ENCODE measurements around the gene CD47.

CD47 gene

DNA sequence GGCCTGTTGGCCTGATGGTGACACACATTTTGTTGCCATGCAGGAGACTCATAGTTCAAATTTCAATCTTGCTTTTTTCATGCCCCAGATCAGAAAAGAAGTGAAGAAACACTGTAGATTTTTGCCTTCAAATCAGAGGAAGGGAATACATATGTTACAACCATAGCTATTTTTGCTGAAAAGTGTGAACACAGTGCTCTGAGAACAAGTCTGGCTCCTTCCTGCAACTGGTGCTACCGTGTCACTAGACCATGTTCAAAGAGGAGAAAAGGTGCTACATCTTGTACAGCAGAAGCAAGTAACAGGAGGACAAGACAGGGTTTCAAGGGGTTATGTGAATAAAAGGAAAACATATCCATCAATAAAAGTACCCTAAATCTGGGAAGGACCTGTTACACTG is 44.6 kb downstream of the CD47 start:
- no peak for DNase-seq

DNA sequence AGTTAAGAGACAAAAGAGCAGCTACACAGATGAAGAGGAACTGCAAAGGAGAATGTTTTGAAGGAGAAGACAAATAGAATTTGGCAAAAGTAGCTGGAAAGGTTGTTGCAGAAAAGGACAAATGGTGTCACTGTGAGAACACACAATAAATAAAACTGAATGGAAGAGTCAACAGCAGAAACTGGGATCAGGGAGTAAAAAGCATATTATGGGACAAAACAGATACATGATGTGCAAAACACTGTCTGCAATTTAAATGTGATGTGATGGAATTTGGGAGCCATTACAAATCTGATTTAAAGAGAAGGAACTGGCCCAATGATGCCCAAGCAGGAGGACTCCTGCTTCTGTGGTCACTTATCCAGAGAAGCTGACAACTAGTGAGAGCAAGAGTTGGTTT is 46.1 kb downstream of the CD47 start:
- no peak for DNase-seq

DNA sequence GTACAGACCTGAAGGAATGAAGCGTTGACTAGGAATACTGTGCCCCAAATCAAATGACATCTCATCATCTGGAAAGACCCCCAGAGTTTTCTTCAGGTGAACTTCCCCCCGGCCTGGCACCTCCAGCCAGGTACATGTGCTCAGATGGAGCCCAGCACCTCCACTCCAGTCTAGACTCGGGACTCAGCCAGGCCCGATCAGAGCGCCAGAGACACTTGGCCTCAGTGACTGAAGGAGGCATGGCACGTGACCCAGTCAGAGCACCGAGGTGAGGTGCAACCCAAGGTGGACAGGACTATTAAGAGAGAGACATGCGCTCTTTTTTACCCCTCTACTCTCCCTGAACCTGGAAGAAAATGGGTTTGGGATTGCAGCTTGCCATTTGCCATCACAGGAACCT is 48.5 kb downstream of the CD47 start:
- DNase-seq, result no peak

DNA sequence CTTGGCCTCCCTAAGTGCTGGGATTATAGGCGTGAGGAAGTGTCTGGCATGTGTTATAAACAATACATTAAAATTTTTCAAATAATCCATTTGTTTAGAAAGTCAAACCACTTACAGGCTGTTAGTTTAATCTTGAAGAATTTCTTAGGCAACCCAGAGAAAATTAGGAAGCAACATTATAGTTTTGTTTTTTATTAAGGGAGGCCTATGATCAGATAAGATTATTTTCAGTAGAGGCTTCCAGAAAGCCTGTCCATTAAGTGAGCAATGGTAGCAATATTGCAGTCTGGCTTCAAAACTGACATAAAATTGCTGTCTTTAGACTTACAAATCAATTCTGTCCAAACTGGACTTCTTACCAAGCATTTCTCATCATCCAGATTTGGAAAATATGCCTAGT is 49.6 kb downstream of the CD47 start:
- no peak for DNase-seq

DNA sequence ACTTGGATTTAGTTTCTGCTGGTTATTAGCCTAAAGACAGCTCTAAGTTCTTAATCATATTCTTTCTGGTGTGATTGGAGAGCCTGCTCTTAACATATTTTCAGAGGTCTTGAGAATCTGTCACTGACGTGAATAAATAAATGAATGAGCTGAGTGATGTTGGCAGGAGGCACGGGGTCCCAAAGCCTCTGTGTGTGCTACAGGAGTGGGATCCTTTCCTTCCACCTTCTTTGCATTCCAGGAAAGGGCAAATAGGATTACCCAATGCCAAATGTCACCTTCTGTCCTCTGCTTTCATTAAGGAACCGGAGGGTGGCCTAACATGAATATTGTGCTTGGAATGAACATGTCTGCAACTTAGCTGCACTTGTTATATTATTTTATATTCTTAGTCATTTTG is 53.1 kb downstream of the CD47 start:
- DNase-seq, result no peak

DNA sequence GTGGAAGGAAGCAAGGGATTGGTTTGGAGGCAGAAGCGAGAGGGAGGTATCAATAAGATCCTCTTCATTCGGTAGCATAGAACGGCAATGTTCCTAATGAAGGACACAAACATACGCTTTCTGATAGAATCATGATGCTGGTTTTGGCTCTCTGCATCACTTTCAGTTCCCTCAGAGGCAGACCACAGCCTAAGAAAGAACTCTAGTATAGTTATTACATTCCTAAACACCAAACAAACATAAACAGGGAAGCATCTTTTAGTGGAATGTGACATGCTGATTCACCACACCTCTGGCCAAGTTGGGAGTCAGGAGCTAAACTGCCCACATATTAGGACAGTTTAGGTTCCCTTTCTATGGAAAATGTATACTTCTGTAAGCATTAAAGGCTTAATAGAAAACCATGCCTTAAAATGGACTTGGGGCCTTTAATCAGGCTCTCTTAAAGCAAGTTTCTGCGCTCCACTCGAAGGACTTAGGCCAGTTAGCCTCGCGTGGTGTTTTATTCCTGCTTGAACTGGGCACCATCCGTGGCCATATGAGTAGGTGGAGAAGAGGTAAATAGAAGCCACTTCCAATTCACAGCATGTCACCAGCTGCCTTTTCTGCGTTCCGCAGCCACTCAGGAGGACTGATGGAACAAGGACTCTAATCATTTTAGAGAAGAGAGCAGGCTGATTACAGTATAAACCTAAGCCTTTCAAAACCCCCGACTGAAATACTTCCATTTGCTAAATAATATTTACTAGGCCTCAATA is 53.7 kb downstream of the CD47 start:
- no peak for DNase-seq

DNA sequence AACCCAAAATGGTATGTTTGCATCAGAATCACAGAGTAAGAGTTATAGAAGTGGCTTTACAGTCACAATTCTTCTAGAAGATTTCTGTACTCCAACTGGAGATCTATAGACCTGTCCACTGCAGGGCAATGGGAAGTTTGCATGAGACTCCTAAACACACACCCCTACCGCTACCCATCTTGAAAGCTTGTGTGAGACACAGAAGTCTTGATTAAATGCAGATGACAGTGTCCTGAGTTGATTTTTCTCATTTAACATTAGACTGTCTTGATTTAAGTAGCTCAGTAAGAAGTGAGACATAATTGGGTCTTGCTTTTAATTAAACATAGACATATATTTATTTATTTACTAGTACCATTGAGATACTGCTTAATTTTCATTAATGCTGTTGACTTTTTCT is 54.4 kb downstream of the CD47 start:
- no peak for DNase-seq

DNA sequence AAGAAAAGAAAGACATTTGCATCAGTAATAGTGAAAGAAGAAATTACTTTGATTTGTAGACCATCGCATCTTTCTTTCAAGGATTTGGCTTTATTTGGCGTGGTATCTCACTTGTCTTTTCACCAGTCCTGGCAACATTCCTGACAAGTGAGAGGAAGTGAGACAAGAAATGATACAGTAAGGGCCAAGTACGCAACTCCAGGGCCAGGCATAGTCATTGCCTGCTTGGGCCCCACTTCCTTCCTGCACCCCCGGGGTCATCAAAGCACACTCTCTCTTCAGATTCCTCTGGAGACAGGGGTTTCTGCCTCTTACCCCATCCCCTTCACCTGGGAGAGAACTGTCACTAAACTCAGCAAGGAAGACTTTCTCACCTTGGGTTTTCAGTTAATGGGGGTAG is 55.1 kb downstream of the CD47 start:
- no peak for DNase-seq

DNA sequence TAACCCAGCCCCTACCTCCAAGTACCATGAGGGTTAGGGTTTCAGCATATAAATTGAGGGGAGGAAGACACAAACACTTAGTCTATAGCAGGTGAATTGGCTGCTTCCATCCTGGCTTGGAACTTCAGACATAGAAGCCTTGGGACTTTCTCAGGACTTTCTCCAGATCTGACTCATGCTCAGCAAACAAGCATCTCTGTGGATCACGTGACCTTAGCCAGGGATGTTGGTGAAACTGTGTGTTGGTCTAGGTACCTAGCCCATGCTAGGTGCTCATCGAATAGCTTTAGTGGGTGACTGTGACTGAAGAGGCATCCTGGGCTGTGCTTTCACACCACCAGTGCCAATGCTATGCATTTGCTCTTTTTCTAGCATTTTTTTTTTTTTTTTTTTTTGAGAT is 58.9 kb downstream of the CD47 start:
- no peak for DNase-seq

DNA sequence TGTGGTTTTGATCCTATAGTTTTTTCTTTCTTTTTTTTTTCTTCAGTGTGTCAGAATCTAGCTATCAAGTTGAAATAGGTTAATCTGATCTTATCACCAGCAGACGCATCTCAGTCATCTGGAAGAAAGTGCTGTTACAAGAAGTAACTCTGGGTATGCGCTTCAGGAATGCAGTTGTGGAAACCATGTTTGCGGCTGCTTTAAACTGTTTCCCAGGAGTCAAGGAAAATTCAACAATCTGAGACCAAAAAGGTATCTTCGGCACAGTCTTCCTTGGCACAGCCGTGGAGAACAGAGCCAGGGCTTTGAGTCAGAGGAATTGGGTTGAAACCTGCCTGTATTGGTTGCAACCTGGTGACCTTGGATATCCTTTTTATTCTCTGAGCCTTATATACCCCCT is 59.9 kb downstream of the CD47 start:
- DNase-seq, result no peak

DNA sequence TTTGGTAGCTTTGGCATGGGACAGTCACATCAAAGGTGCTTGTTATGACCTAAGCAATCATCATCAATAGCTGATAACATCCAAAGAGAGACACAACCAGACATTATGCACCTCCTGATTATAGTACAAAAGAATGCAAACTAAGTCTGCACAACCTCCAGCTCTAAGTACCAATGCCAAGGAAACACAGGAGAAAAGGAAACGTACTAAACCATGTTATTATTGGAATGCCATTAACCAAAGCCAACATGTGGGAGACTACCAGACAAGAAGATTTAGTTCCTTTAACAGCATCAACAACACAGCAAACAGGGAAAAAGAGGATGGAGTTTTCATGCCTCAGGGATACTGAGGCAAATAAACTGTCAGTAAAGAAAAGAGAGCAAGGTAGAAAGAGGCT is 61.4 kb downstream of the CD47 start:
- DNase-seq, result no peak

DNA sequence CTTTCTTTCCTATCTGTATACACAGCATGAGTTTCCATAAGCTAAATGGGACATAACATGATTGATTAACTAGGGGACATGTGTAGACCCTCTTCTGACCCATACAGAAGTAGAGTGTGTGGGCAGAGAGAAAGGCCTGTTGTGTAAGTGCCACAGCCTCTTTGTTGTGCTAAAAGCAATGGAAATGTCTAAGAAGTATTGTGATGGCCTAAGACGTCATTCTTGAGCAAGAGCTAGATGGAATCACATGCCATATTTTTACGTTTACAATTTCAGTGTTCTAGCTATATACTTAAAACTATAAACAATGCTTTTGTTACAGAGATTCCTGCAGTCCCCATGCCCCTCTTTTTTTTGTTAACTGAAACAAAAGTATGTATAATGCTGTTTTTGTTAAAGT is 61.9 kb downstream of the CD47 start:
- no peak for DNase-seq

DNA sequence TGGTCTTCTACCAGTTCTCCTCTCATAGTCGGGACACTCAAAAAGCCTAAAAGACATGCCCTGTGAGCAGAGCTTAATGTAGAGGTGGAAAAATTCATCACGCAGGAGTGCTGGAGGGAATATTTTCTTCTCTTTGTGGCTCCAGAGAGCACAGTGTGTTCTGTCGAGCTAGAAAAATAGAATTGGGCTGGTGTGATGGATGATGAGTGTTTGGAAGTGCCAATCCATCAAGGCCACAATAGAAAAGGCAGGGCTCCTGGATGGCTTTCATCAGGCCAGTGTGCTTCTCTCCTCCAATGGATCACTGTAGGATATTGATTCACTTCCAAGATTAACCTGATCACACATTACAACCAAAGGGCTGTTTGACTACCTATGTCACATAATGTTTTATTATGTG is 65.7 kb downstream of the CD47 start:
- DNase-seq, result no peak

DNA sequence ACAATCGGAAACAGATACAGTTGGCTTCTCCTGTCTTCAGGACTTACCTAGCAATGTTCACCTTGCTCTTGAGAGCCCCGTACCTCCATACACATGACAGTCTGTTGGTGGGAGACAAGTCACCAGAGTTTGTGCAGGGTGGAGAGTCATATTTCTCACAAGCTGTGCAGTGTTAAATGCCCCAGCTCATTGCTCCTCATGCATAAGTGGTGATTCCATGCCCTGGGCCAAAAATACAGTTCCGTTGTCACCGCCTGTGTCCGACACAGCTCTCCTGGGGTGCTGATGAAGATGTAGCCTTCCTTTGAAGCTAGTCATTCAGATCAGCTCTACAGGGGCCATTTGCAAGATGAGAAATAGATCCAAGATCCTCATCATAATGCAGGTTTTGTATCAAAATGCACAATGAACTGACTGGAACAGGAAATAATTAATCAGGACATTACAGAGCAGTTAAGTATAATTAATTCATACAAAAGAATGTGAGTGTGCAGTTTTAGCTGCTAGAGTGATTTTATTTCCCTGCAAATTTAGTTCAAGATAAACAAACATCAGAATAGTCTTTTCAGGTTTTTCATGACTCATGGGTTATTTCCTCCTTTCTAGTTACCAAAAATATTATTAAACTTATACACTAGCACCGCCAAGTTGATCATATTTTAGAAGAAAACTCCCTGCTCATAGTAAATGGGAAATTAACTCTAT is 66.5 kb downstream of the CD47 start:
- DNase-seq, result no peak

DNA sequence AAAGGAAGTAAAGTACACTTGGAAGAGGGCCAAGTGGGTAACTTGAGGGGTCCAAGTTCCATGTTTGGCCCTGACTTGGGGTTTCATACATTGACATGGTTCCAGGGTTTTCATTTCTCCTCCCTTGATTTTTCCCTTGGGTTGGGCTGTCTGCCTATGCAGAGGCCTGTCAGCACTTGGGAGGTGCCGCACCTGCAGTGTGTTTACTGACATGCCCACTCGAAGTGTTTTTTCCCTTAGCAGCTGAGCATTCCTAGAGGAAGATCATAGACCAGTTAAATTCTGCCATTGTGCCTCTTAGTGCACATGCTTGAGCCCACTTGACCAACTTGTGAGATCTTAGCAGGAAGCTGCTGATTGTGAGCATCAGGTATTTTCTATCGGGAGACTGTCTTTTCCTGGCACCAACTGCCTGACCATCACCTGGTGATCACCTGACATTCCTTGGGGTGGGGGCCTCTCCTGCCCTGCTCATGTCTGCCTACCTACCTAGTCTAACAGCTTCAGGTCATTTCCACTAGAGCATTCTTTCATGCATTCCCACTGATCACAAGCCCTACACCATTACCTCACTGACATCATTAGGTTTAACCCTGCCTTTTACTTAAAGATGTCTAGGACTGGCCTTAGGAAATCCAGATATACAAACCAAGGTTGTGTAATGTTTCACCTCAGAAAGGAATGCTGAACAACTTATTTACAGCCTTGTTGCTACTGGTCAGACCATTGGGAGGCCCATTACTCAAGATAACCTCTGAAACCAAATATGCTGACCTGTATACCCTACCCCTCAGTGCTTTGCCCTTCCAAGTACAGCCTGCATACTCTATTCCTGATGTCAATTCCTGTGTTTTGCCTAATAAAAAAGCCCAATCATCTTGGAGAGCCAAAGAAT is 68.3 kb downstream of the CD47 start:
- no peak for DNase-seq

DNA sequence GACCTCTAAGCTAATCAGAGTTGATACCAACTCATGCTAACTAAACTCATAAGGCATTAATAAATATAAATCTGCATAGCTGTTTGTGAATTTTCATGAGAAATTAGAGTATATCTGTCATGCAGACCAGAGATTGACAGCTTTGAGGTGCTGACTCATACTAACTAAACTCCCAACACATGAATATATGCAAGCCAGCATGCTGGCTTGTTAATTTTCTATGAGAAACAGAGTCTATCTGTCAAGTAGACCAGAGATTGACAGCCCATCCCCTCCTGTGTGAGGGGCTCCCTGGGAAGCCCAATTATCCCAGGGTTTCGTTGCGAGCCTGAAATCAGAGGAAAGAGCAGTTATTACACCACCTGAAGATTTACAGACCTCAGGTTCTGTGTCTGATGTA is 69.3 kb downstream of the CD47 start:
- no peak for DNase-seq

DNA sequence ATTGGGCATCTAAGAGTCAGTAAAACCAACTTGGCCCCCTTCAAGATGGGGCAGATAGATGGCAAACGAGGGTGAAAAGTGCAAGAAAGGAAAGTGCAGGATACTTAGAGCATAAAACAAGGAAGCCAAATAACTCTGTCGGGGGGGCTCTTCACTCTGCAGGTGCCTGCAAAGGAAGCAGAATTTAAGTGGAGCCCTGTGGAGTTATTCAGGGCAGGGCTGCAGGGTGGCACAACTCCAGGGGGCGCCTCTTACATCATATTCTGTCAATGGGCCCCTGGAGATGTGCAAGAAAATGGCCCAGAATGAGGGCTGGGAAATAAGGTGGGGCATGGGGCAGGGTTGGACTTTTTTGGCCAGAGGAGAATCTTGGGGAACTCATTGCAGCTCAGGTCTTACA is 69.7 kb downstream of the CD47 start:
- no peak for DNase-seq

DNA sequence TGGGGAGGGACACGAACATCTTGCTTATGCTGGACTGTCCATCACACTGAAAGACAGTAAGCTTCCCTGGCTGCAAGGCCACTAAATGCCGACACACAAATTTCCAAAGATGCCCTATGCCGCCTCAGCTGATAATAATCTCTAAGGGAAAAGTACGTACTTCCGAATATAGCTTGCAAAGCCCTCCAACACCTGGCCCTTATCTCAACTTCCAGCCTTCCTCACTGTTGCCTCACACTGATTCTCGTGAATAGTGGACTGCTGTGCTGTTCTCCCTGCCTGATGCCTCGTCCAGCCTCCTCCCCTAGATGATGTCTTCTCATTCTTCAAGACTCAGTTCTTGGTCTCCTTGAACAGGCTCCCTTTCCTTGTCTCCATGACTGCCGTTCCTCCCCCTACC is 72.3 kb downstream of the CD47 start:
- DNase-seq, result no peak

DNA sequence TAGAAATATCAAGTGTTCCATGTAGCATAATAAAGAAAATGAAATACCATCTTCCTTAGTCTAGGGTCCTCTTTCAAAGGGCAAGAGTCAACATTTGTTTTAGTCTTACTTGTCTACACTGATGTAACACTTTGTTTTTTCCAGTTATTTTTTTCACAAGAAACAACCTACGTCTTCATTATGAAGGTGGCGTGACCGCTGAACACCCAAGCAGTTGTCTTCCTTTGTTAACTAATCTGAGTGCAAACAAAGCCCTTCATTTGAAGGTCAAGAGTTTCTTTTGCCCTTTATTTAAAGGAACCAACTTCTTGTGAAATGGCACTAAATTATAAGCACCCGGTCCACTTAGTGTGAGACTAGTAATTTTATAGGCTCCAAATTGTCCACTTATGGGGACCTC is 73.2 kb downstream of the CD47 start:
- no peak for DNase-seq

DNA sequence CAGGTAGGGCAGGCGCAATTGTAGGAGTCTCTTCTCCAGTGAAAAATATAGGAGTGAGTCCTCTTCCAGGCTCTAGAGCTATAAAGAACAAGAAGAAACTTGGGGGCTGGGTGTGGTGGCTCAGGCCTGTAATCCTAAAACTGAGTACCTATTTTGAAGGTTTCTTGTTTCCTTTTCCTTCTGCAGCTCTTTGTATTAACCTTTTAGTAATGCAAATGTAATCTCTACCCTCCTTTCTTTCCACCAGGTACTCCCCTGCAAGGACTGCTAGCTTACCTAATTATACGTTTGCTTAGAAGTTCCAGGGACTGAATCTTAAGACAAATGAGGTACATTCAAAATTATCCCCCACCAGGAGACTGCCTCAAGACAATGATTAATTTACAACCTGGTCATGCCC is 75.9 kb downstream of the CD47 start:
- DNase-seq, result no peak

DNA sequence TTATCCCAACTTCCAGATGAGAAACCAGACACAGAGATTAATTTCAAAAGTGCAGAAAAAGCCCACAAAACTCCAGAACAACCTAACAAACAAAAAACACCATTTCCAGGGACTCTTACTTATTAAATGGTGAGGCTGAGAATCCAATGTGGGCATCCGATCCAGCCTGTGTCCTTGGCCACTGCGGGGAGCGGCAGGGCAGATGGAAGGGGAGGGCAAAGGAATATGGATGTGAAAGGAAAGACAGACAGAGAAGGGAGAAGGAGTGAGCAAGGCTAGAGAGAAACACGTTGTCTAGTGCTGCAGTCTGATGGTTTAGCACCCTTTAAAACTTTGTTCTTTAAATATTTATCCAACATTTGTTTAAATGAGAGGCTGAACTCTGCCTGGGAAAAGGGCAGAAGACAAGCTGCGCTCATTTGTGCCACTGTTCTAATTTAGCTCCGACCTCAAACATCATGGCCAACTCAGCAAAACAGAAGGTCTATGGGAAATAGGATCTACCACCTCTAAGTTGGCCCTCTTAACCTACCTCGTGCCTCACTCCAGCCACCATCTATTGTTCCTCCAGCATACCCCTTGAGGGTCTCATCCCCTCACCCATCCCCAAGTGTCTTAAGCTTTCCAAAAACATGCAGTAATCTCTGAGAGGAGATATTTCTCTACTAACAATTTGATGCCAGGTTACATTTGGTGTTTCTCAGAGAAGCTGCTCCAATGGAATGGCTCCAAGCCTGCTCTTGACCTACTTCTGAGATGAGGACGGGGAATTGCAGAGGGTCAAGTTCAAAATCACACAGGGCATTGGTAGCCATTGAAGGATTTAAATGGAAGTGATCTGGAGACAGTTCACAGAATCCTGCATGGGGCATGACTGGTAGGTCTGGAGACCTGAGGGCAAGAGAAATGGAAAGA is 77.4 kb downstream of the CD47 start:
- DNase-seq, result no peak

DNA sequence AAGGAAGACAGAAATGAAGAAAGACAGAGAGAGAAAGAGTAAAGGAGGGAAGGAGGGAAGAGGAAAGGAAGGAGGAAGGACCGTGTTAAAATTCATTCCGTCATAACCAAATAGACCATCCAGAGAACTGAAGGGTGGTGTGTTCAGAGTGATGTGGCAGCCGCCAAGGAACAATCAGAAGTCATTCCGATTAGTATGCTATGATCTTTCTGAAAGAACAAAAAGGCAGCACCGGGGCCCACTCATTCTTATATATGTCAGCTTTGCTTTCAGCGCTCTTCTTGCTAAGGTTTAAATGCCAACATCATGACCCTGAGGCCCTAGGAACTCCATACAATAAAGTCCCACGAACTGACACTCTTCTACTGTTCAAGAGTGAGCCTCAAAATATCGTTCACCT is 78.5 kb downstream of the CD47 start:
- DNase-seq, result no peak

DNA sequence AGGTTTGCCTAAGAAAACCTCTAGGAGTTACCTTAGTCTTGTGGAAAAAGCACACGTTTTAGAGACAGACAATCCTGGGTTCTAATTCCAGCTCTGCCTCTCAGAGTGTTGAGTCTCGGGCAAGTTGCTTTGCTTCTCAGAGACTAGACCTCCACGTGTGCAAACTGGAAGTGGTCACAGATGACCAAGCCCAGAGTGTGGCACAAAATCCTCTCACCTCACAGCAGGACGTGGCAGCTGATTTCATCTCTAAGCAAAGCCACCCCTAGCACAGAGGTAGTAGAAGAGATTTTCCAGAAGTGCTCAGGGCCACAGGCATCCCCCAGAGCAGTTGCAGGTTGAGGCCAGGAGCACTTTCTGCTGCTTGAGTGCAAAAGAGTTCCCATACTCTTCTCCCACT is 79.2 kb downstream of the CD47 start:
- DNase-seq, result no peak
